CD14-positive monocyte (primary cell): ENCODE data around the gene CLOCK. TPM values are rescaled to one million over a fixed set of nuclear protein-coding genes. Genes with fewer than 3 reads are reported as not detected.

Experiments
- DNase-seq, 3 donors: peaks; one replicate each; pipeline ENCODE4 v3.0.0-alpha.2; 2011 to 2022
- H2AFZ ChIP-seq: 2 replicates; pipeline ENCODE4 v1.6.0; 2012; ENCODE audit warnings: mild to moderate bottlenecking, low read depth, low read length, inconsistent platforms; ENCODE audit not compliant: insufficient read depth, poor library complexity, severe bottlenecking
- H3K27ac ChIP-seq, 2 donors: 1 replicate in 1 of 2; 2 replicates in 1 of 2; pipeline ENCODE4 v1.5.1; 2012 to 2013; ENCODE audit warnings: low read length in 2 of 2, control low read depth in 1 of 2, inconsistent platforms in 1 of 2, low read depth in 1 of 2, mild to moderate bottlenecking in 1 of 2
- H3K27me3 ChIP-seq, 2 donors: one replicate each; pipeline versions ENCODE4 v1.6.0 to v1.6.1; 2011 to 2013; ENCODE audit warnings: low read length in 2 of 2; ENCODE audit not compliant: control insufficient read depth in 2 of 2, insufficient read depth in 2 of 2
- H3K36me3 ChIP-seq, 2 donors: replicated peaks in 1 of 2; 1 replicate in 1 of 2; 2 replicates in 1 of 2; pipeline versions ENCODE4 v1.5.1 to v1.6.1; 2012 to 2013; ENCODE audit warnings: low read length in 2 of 2, control low read depth in 1 of 2, inconsistent platforms in 1 of 2, mild to moderate bottlenecking in 1 of 2; ENCODE audit not compliant: insufficient read depth in 2 of 2, control insufficient read depth in 1 of 2
- H3K4me1 ChIP-seq, 2 donors: 1 replicate in 1 of 2; 2 replicates in 1 of 2; pipeline versions ENCODE4 v1.5.1 to v1.6.1; 2012 to 2013; ENCODE audit warnings: low read length in 2 of 2, control low read depth in 1 of 2, inconsistent platforms in 1 of 2, mild to moderate bottlenecking in 1 of 2, moderate library complexity in 1 of 2; ENCODE audit not compliant: insufficient read depth in 2 of 2, control insufficient read depth in 1 of 2
- H3K4me2 ChIP-seq: replicated peaks from 2 replicates; pipeline ENCODE3; 2012; ENCODE audit warnings: low read length, moderate library complexity, mild to moderate bottlenecking; ENCODE audit not compliant: poor library complexity, severe bottlenecking; ENCODE audit errors: extremely low read depth
- H3K4me3 ChIP-seq, 3 experiments: fragments of 200-600 bp in 1 of 3; sonication (generic) in 1 of 3; replicated peaks in 1 of 3; 1 replicate in 2 of 3; 2 replicates in 1 of 3; pipeline ENCODE4 v1.5.1; 2011 to 2013; ENCODE audit warnings: low read length in 3 of 3, mild to moderate bottlenecking in 3 of 3, control low read depth in 2 of 3, low read depth in 2 of 3, inconsistent platforms in 1 of 3, moderate library complexity in 1 of 3
- H3K79me2 ChIP-seq: 2 replicates; pipeline ENCODE4 v1.6.0; 2012; ENCODE audit warnings: mild to moderate bottlenecking, control low read depth, inconsistent platforms, low read length, moderate library complexity; ENCODE audit not compliant: insufficient read depth
- H3K9ac ChIP-seq: 2 replicates; pipeline ENCODE4 v1.6.0; 2017; ENCODE audit warnings: low read length, mild to moderate bottlenecking; ENCODE audit not compliant: insufficient read depth, poor library complexity, severe bottlenecking
- H3K9me3 ChIP-seq, 2 donors: replicated peaks in 1 of 2; 1 replicate in 1 of 2; 2 replicates in 1 of 2; pipeline versions ENCODE4 v1.5.1 to v1.6.1; 2012 to 2013; ENCODE audit warnings: low read length in 2 of 2, control low read depth in 1 of 2; ENCODE audit not compliant: control insufficient read depth in 1 of 2, insufficient read depth in 1 of 2
- H4K20me1 ChIP-seq: 2 replicates; pipeline ENCODE4 v1.6.0; 2012; ENCODE audit warnings: mild to moderate bottlenecking, low read length, control low read depth, moderate library complexity; ENCODE audit not compliant: insufficient read depth
- H3K27ac Mint-ChIP-seq, 7 donors: one replicate each; pipeline ENCODE4 v1.8.0; 2020; ENCODE audit warnings: mild to moderate bottlenecking in 7 of 7, mixed read lengths in 7 of 7, moderate library complexity in 6 of 7, inconsistent platforms in 2 of 7
- H3K27me3 Mint-ChIP-seq, 3 donors: one replicate each; pipeline ENCODE4 v1.8.0; 2021 to 2022; ENCODE audit warnings: low read depth in 3 of 3, mild to moderate bottlenecking in 3 of 3, mixed read lengths in 3 of 3, moderate library complexity in 3 of 3, inconsistent platforms in 1 of 3
- H3K36me3 Mint-ChIP-seq, 2 donors: one replicate each; pipeline ENCODE4 v1.8.0; 2020; ENCODE audit warnings: mixed read lengths in 2 of 2, inconsistent platforms in 1 of 2, mild to moderate bottlenecking in 1 of 2
- H3K4me1 Mint-ChIP-seq: one replicate; pipeline ENCODE4 v1.8.0; 2020; ENCODE audit warnings: mild to moderate bottlenecking, mixed read lengths
- H3K4me3 Mint-ChIP-seq, 2 donors: one replicate each; pipeline ENCODE4 v1.8.0; 2020; ENCODE audit warnings: mild to moderate bottlenecking in 2 of 2, mixed read lengths in 2 of 2, moderate library complexity in 1 of 2
- H3K9me3 Mint-ChIP-seq, 7 donors: one replicate each; pipeline ENCODE4 v1.8.0; 2020 to 2022; ENCODE audit warnings: mixed read lengths in 7 of 7, mild to moderate bottlenecking in 6 of 7, moderate library complexity in 6 of 7, inconsistent platforms in 2 of 7
- CTCF ChIP-seq: fragments of 200-600 bp; IDR thresholded peaks from one replicate; pipeline ENCODE4 v1.8.0; 2022; ENCODE audit warnings: antibody characterized with exemption, mild to moderate bottlenecking
- WGBS: methylation state at CpG from one replicate; pipeline ENCODE4 v1.1.5; 2013; ENCODE audit warnings: missing lambda C conversion rate; ENCODE audit not compliant: insufficient coverage; 5-methylcytosine and 5-hydroxymethylcytosine counted together
- intact Hi-C, 2 donors: fragments of 100-400 bp; cut with micrococcal nuclease; formaldehyde crosslinking; loops; one replicate each; pipeline versions ENCODE4 v1.15.0 to v1.15.1; 2023
- polyA plus RNA-seq, 3 donors: library from polyadenylated mRNA; depleted of rRNA in 1 of 3; unstranded in 2 of 3; stranded (reverse) in 1 of 3; fragments of 300-500 nt in 2 of 3; fragments of >200 nt in 1 of 3; fragmentation: Illumina TruSeq in 2 of 3; gene quantifications; 1 replicate in 2 of 3; 2 replicates in 1 of 3; pipeline ENCODE4 v1.2.3, GENCODE V29; 2012 to 2021

CLOCK gene
- polyA plus RNA-seq, 3 donors = 1.9 to 3.7 (median 2.9) TPM

GRCh38 chr4:55547466-55547770, 709 bp upstream of the CLOCK start:
- peaks cover 8 to 25% (median 22%) of the 10 kb centered on the region in 3 donors for H3K27me3 Mint-ChIP-seq
- peaks cover 17% of the 10 kb centered on the region for H3K4me1 Mint-ChIP-seq
- no peaks in the 10 kb centered on the region for H3K36me3 ChIP-seq
- peak overlapping the region; percentile 48 to 96 (median 86) for H3K4me3 ChIP-seq
- H2AFZ ChIP-seq = peak overlapping the region; percentile 98
- H3K4me3 Mint-ChIP-seq = peak overlapping the region; percentile 85 to 91
- H3K79me2 ChIP-seq = peaks cover 37% of the 10 kb centered on the region
- H3K27ac ChIP-seq = peak overlapping the region; percentile 70 to 83
- peak overlapping the region; percentile 91 for H3K4me2 ChIP-seq
- peaks cover 0 to 3% of the 10 kb centered on the region in 2 donors for H3K36me3 Mint-ChIP-seq
- peaks cover 3 to 9% of the 10 kb centered on the region in 2 donors for H3K27me3 ChIP-seq
- peaks cover 4 to 8% (median 6%) of the 10 kb centered on the region in 7 donors for H3K9me3 Mint-ChIP-seq
- intact Hi-C loops = loop anchor here (5.0 kb wide), 2 partner anchors 150 to 305 kb away; partner anchors contain the start of genes EXOC1 (in 2 of the 2) and TMEM165 (in 2 of the 2)
- no peak for TF ChIP-seq CTCF
- peak overlapping the region in 6 of 7 donors; percentile 26 to 93 (median 86) for H3K27ac Mint-ChIP-seq
- H3K9me3 ChIP-seq = no peaks in the 10 kb centered on the region
- peaks cover 12% of the 10 kb centered on the region for H4K20me1 ChIP-seq
- H3K9ac ChIP-seq = peak overlapping the region; percentile 82
- peaks cover 14 to 18% of the 10 kb centered on the region in 2 donors for H3K4me1 ChIP-seq
- no peak for DNase-seq
- WGBS = 0% methylated on average over 3 of the region's 10 CpGs

- H3K4me3 ChIP-seq = peak overlapping the region; percentile 48 to 96 (median 86)
- Mint-ChIP-seq H3K27ac (peak overlapping the region in 5 of 7 donors; percentile 28 to 93 (median 82)), H3K4me3 (peak overlapping the region; percentile 87 to 91), H3K36me3 (peaks cover 0 to 6% of the 10 kb centered on the region in 2 donors), H3K4me1 (peaks cover 17% of the 10 kb centered on the region), H3K27me3 (peaks cover 6 to 25% (median 20%) of the 10 kb centered on the region in 3 donors), H3K9me3 (no peaks in the 10 kb centered on the region)
- H3K9ac ChIP-seq = peak overlapping the region; percentile 82
- H3K4me1 ChIP-seq = peaks cover 14 to 18% of the 10 kb centered on the region in 2 donors
- peaks cover 43% of the 10 kb centered on the region for H3K79me2 ChIP-seq
- peak overlapping the region; percentile 70 to 83 for H3K27ac ChIP-seq
- H3K4me2 ChIP-seq = peak overlapping the region; percentile 91
- H3K36me3 ChIP-seq = no peaks in the 10 kb centered on the region
- no peak for TF ChIP-seq CTCF
- peak overlapping the region; percentile 98 for H2AFZ ChIP-seq
- intact Hi-C loops = loop anchor here (5.0 kb wide), 2 partner anchors 149 to 306 kb away; partner anchors contain the start of genes EXOC1 (in 2 of the 2) and TMEM165 (in 2 of the 2)
- peaks cover 13% of the 10 kb centered on the region for H4K20me1 ChIP-seq
- peaks cover 3 to 9% of the 10 kb centered on the region in 2 donors for H3K27me3 ChIP-seq
- no peak for DNase-seq
- no peaks in the 10 kb centered on the region for H3K9me3 ChIP-seq
- 0% methylated on average over 13 of the region's 16 CpGs for WGBS
Measured at GRCh38 chr4:55546506-55546755, 278 bp downstream of the CLOCK start.
